Measurements from ENCODE around the gene ARF1. TPM values are rescaled to one million over a fixed set of nuclear protein-coding genes. Genes with fewer than 3 reads are reported as not detected.

Gene ARF1
- total and polyA plus RNA-seq, 2 donors (not counting 1 experiment from before 2014, with no cell fraction given) = 193 to 389 TPM

GRCh38 chr1:228144193-228144992 is 61.9 kb downstream of the ARF1 start:
- peaks cover 65% of the 10 kb centered on the region for H3K79me2 ChIP-seq (ENCODE audit: control insufficient read depth, insufficient read depth, low read length)
- no peak for TF ChIP-seq EZH2 (IDR thresholded peaks at IDR 0.05; ENCODE audit: borderline replicate concordance, insufficient read depth, low read depth, low read length, poor library complexity, severe bottlenecking)
- no peak for TF ChIP-seq CTCF (IDR thresholded peaks at IDR 0.05)
- H3K9me3 ChIP-seq (ENCODE audit: control extremely low read depth in 1 of 3, control insufficient read depth in 2 of 3, insufficient read depth in 1 of 3, low read length in 2 of 3) = peaks cover 0 to 2% (median 0%) of the 10 kb centered on the region in 3 donors
- H3K27ac ChIP-seq (ENCODE audit: low read length in 2 of 2) = no peak overlapping the region
- ChIA-PET POLR2A (interaction anchor here (0.6 kb wide), 1 partner anchor 15 kb away, joined by 8 read pairs; no protein-coding TSS in a partner anchor), CTCF (interaction anchor here (1.4 kb wide), 1 partner anchor 14 kb away, joined by 4 read pairs; no protein-coding TSS in a partner anchor)
- peaks cover 91% of the 10 kb centered on the region for H4K20me1 ChIP-seq (ENCODE audit: control insufficient read depth, insufficient read depth, low read length, poor library complexity, severe bottlenecking)
- H3K9ac ChIP-seq (ENCODE audit: low read length) = no peak overlapping the region
- H3K4me2 ChIP-seq (replicated peaks; ENCODE audit: low read depth, low read length, poor library complexity, severe bottlenecking) = no peak overlapping the region
- Mint-ChIP-seq H3K27ac (no peak overlapping the region), H3K4me1 (peaks cover 41% of the 10 kb centered on the region), H3K4me3 (peak overlapping the region; percentile 29), H3K27me3 (no peaks in the 10 kb centered on the region), H3K9me3 (ENCODE audit: insufficient read depth) (no peaks in the 10 kb centered on the region)
- H3K4me3 ChIP-seq (ENCODE audit: control extremely low read depth in 1 of 5, extremely low read depth in 1 of 5, insufficient read depth in 1 of 5, low read depth in 2 of 5, low read length in 4 of 5) = no peak overlapping the region
- 73% methylated on average over 11 of the region's 16 CpGs for WGBS (ENCODE audit: insufficient coverage)
- ATAC-seq (ENCODE audit: low read depth) (no peak), DNase-seq (no peak)
- H3K36me3 ChIP-seq (replicated peaks in 1 of 2; ENCODE audit: control extremely low read depth in 1 of 2, control insufficient read depth in 1 of 2, extremely low read depth in 1 of 2, insufficient read depth in 2 of 2, low read length in 1 of 2) = peaks cover 0 to 49% of the 10 kb centered on the region in 2 experiments
- no peak overlapping the region for H2AFZ ChIP-seq (ENCODE audit: insufficient read depth, low read depth, low read length, poor library complexity, severe bottlenecking)
- intact Hi-C loops (cut with micrococcal nuclease) = no loop called here
- H3K27me3 ChIP-seq (replicated peaks in 1 of 4; ENCODE audit: control extremely low read depth in 1 of 4, control insufficient read depth in 3 of 4, insufficient read depth in 4 of 4, low read length in 3 of 4) = no peaks in the 10 kb centered on the region
- peaks cover 31 to 44% of the 10 kb centered on the region in 2 donors for H3K4me1 ChIP-seq (ENCODE audit: control insufficient read depth in 2 of 2, insufficient read depth in 2 of 2, low read length in 2 of 2)

GRCh38 chr1:228144993-228145343 is 62.5 kb downstream of the ARF1 start:
- Mint-ChIP-seq H3K27me3 (no peaks in the 10 kb centered on the region), H3K4me3 (no peak overlapping the region), H3K4me1 (peaks cover 35% of the 10 kb centered on the region), H3K27ac (no peak overlapping the region), H3K9me3 (ENCODE audit: insufficient read depth) (no peaks in the 10 kb centered on the region)
- Histone ChIP-seq H3K27me3 (replicated peaks in 1 of 4; ENCODE audit: control extremely low read depth in 1 of 4, control insufficient read depth in 3 of 4, insufficient read depth in 4 of 4, low read length in 3 of 4) (no peaks in the 10 kb centered on the region), H2AFZ (ENCODE audit: insufficient read depth, low read depth, low read length, poor library complexity, severe bottlenecking) (no peak overlapping the region), H3K27ac (ENCODE audit: low read length in 2 of 2) (no peak overlapping the region), H3K36me3 (replicated peaks in 1 of 2; ENCODE audit: control extremely low read depth in 1 of 2, control insufficient read depth in 1 of 2, extremely low read depth in 1 of 2, insufficient read depth in 2 of 2, low read length in 1 of 2) (peaks cover 0 to 49% of the 10 kb centered on the region in 2 experiments), H3K4me3 (ENCODE audit: control extremely low read depth in 1 of 5, extremely low read depth in 1 of 5, insufficient read depth in 1 of 5, low read depth in 2 of 5, low read length in 4 of 5) (no peak overlapping the region), H4K20me1 (ENCODE audit: control insufficient read depth, insufficient read depth, low read length, poor library complexity, severe bottlenecking) (peaks cover 97% of the 10 kb centered on the region), H3K4me1 (ENCODE audit: control insufficient read depth in 2 of 2, insufficient read depth in 2 of 2, low read length in 2 of 2) (peaks cover 30 to 42% of the 10 kb centered on the region in 2 donors), H3K4me2 (replicated peaks; ENCODE audit: low read depth, low read length, poor library complexity, severe bottlenecking) (no peak overlapping the region), H3K9ac (ENCODE audit: low read length) (no peak overlapping the region), H3K79me2 (ENCODE audit: control insufficient read depth, insufficient read depth, low read length) (peaks cover 65% of the 10 kb centered on the region), H3K9me3 (ENCODE audit: control extremely low read depth in 1 of 3, control insufficient read depth in 2 of 3, insufficient read depth in 1 of 3, low read length in 2 of 3) (no peaks in the 10 kb centered on the region)
- TF ChIP-seq EZH2 (IDR thresholded peaks at IDR 0.05; ENCODE audit: borderline replicate concordance, insufficient read depth, low read depth, low read length, poor library complexity, severe bottlenecking) (no peak), CTCF (IDR thresholded peaks at IDR 0.05) (no peak)
- 98% methylated on average over 7 of the region's 8 CpGs for WGBS (ENCODE audit: insufficient coverage)
- CTCF ChIA-PET = interaction anchor here (1.4 kb wide), 1 partner anchor 14 kb away, joined by 4 read pairs; no protein-coding TSS in a partner anchor
- POLR2A ChIA-PET = interaction anchor here (0.8 kb wide), 1 partner anchor 20 kb away, joined by 3 read pairs; the partner anchor contains the start of gene IBA57
- DNase-seq (no peak), ATAC-seq (ENCODE audit: low read depth) (no peak)
- intact Hi-C loops (cut with micrococcal nuclease) = no loop called here

Measured in B cell (primary cell).